ENCODE results near the gene CSF2RB.

CSF2RB gene

DNA sequence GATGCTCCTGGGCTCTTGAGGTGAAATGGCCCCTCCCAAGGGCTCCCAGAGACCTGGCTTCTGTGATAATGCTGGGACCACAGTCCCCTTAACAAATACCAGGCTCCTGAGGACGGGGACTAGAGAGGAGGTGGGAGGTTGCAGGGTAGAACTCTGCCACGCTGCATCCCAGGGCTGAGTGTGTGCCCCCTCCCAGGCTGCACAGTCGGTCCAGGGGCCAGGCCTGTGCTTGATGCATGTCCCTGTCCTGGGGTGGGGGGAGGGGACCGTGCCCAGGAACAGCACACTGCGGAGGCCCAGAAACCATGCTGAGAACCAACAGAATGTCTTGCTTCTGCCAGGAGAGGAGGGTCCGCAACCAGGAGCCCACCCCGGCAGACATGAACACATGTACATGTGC, 9.3 kb downstream of the CSF2RB start:
- no peak for DNase-seq

GRCh38 chr22:36923131-36923788, 9.8 kb downstream of the CSF2RB start:
- DNase-seq: no peak

DNA sequence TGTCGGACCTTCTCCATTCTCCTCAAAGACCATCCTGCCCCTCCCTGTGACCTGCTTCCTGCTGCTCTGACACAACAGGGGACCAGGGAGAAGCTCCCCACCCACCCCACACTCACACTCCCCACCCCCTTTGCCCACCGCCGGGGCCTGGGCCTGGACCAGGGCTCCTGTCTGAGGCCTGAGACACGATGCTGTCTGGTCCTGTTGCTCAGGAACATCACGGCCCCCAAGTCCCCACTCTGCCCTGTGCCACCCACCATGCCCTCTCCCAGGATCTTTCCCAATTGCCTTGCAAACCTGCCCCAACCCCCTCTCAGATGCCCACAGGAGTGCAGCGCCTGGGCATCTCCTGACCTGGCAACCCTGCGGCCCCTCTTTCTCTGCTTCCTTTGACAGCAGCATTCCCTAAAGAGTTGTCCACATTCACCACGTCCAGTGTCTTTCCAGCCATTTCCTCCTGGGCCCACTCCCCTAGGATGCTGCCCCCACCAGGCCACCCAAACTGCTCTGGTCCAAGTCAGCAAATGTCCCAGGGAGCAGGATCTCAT, 10.8 kb downstream of the CSF2RB start:
- no peak for DNase-seq

DNA sequence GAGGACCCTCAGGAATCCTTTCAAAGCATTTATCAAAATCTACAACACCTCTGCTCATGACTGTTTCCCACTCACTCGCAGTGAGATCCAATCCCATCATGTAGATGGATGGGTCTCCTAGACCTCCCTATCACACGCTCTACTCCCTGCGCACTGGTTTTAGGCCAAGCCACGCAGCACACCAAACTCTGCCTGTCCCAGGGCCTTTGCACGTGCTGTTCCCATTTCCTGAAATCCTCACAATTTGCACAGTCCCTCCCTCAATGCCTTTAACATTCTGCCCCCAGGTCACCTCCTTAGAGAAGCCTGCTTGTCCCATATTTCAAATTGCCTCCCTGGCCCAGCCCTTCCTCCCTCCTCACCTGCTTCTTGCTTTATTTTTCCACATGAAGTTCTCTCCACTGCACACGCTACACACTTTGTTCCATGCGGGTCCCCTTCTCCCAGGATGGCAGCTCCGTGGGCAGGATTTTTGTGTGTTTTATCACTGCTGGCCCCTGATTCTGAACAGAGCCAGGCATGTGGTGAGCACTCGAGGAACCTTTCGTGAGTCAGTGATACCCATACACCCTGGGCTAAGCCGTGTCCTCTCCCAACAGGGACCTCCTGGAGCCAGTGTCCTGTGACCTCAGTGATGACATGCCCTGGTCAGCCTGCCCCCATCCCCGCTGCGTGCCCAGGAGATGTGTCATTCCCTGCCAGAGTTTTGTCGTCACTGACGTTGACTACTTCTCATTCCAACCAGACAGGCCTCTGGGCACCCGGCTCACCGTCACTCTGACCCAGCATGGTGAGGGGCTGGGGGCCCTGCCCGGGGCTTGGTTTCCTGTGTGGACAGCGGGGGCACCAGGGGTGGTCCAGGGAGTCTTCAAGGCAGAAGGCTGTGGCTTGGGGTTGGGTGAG, 12.2 kb downstream of the CSF2RB start:
- DNase-seq: no peak

- DNase-seq: no peak
Observed at GRCh38 chr22:36926309-36926708, 12.9 kb downstream of the CSF2RB start.

GRCh38 chr22:36926721-36927435, 13.4 kb downstream of the CSF2RB start:
- no peak for DNase-seq

GRCh38 chr22:36927671-36928070, 14.2 kb downstream of the CSF2RB start:
- no peak for DNase-seq

- no peak for DNase-seq
Observed at GRCh38 chr22:36928196-36928595, 14.8 kb downstream of the CSF2RB start.

DNA sequence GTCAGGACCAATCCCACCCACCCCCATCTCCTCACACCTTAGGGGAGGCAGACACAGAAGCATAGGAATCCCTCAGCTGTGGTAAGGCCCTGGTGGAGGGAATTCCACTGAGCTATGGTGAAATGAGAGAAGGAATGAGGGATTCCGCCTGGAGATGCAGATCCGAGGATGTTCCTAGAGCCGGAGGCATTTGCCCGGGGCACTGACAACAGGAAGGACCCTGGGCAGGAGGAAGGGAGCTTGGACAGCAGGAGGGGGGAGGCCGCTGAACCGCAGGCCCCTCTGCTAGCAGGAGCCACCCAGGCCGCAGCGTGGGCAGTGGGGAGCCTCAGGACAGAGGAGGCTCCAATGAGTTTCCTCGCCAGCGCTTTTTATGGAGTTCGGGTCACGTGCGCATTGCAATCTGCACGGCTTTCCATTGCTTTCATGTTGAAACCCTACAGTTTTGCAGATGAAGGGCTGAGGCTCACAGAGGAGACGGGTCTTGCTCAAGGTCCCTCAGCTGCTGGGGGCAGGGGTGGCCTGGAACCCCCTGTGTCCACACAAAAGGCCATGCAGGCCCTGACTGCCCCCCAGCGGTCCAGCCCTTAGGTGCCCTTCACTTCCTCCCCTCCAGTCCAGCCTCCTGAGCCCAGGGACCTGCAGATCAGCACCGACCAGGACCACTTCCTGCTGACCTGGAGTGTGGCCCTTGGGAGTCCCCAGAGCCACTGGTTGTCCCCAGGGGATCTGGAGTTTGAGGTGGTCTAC, 15.5 kb downstream of the CSF2RB start:
- no peak for DNase-seq

DNA sequence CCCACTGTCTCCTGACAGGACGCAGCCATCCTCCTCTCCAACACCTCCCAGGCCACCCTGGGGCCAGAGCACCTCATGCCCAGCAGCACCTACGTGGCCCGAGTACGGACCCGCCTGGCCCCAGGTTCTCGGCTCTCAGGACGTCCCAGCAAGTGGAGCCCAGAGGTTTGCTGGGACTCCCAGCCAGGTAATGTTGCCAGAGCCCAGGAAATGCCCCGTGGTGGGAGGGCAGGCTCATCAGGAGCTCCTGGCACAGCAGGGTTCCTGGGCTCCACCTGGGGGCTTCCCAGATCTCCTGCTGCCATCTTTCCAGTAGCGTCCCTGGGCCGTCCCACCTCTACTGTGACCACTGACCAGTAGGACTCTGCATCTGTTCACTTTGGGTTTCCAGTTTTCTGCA, 16.2 kb downstream of the CSF2RB start:
- DNase-seq: no peak

DNA sequence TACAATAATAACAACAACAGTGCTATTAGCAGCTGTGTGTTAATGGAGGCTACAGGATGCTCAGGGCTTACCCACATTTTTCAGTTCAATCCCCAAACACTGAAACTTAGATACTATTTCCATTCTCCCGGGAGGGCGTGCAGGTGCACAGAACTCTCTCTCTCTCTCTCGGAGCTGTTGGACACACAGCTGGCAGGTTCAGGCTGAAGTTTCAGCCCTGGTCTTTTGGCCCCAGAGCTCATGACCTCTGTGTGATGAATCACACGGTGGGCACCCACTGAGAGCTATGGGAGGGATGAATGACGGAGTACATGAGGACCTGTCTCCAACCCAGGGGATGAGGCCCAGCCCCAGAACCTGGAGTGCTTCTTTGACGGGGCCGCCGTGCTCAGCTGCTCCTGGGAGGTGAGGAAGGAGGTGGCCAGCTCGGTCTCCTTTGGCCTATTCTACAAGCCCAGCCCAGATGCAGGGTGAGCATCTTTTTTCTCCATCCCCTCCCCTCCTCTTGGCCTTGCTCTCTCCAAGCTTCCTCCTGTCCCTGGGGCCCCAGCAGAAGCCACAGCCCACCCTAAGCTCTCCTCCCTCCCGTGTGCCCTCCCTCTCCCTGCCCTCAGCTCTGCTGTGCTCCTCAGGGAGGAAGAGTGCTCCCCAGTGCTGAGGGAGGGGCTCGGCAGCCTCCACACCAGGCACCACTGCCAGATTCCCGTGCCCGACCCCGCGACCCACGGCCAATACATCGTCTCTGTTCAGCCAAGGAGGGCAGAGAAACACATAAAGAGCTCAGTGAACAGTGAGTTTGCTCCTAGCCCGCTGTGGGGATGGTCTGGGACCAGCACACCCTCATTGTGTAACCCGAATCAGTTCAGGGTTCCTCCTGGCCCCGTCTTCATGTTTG, 16.9 kb downstream of the CSF2RB start:
- DNase-seq: no peak

DNA sequence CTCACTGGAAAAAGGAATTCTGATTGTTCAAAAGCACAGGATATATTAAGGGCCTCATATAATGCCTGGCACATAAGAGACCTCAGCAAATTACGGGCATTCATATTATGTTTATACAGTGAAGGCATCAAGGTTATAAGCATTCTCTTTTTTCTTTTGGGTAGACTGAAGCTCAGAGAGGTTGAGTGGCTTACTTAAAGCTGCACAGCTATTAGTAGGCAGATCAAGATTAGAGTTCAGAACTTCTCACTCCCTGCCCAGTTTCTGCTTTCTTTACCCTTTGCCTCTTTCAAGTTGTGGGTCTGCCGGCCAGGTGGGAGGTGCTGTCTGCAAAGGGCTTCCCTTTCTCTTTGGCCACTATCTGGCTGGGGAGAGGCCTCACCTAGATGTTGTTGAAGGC, 18.0 kb downstream of the CSF2RB start:
- DNase-seq: no peak

GRCh38 chr22:36933629-36934417, 20.4 kb downstream of the CSF2RB start:
- no peak for DNase-seq

- DNase-seq: no peak
Observed at GRCh38 chr22:36934418-36935312, 21.2 kb downstream of the CSF2RB start.

- DNase-seq: no peak
Observed at GRCh38 chr22:36935313-36935610, 21.8 kb downstream of the CSF2RB start.

GRCh38 chr22:36935694-36936093, 22.3 kb downstream of the CSF2RB start:
- DNase-seq: no peak

- DNase-seq: no peak
Observed at GRCh38 chr22:36936362-36937116, 23.1 kb downstream of the CSF2RB start.

GRCh38 chr22:36937319-36938027, 24.0 kb downstream of the CSF2RB start:
- no peak for DNase-seq
